NCI-H128 (cell line): ENCODE measurements around the gene RPGRIP1L.
"Not testable (repeated sequence)": the region's sequence is repeated elsewhere in the genome, so short reads cannot be mapped to it uniquely, and the experiment has no call there.

ENCODE experiments used
- DNase-seq: peaks from one replicate; lab custom pipeline; 2025; ENCODE audit not compliant: unreplicated experiment; lab: John Stamatoyannopoulos, UW

The RPGRIP1L gene

GRCh38 chr16:53713403-53714204 lies 9.9 kb upstream of the RPGRIP1L start:
- no peak for DNase-seq

- DNase-seq = no peak
Observed at GRCh38 chr16:53712065-53712464, 8.4 kb upstream of the RPGRIP1L start.

GRCh38 chr16:53711390-53711789 lies 7.7 kb upstream of the RPGRIP1L start:
- no peak for DNase-seq

- no peak for DNase-seq
Observed at GRCh38 chr16:53708490-53708889, 4.8 kb upstream of the RPGRIP1L start.

GRCh38 chr16:53707671-53708070 lies 4.0 kb upstream of the RPGRIP1L start:
- no peak for DNase-seq

GRCh38 chr16:53704445-53704813 lies 770 bp upstream of the RPGRIP1L start:
- DNase-seq = no peak

GRCh38 chr16:53698271-53698670 lies 5.4 kb downstream of the RPGRIP1L start:
- not testable (repeated sequence) for DNase-seq

- DNase-seq = no peak
Observed at GRCh38 chr16:53695070-53695469, 8.6 kb downstream of the RPGRIP1L start.

- DNase-seq = no peak
Observed at GRCh38 chr16:53693320-53693719, 10.3 kb downstream of the RPGRIP1L start.

- DNase-seq = no peak
Observed at GRCh38 chr16:53692146-53692545, 11.5 kb downstream of the RPGRIP1L start.

- DNase-seq = no peak
Observed at GRCh38 chr16:53690771-53691170, 12.9 kb downstream of the RPGRIP1L start.

GRCh38 chr16:53689636-53690035 lies 14.0 kb downstream of the RPGRIP1L start:
- DNase-seq = no peak

- DNase-seq = no peak
Observed at GRCh38 chr16:53686710-53687109, 16.9 kb downstream of the RPGRIP1L start.

- DNase-seq = not testable (repeated sequence)
Observed at GRCh38 chr16:53685334-53685733, 18.3 kb downstream of the RPGRIP1L start.

GRCh38 chr16:53681354-53681753 lies 22.3 kb downstream of the RPGRIP1L start:
- no peak for DNase-seq

- DNase-seq = no peak
Observed at GRCh38 chr16:53680756-53681155, 22.9 kb downstream of the RPGRIP1L start.

GRCh38 chr16:53678756-53679343 lies 24.8 kb downstream of the RPGRIP1L start:
- no peak for DNase-seq

- no peak for DNase-seq
Observed at GRCh38 chr16:53678155-53678554, 25.5 kb downstream of the RPGRIP1L start.

- no peak for DNase-seq
Observed at GRCh38 chr16:53673189-53673588, 30.5 kb downstream of the RPGRIP1L start.

GRCh38 chr16:53672461-53672860 lies 31.2 kb downstream of the RPGRIP1L start:
- DNase-seq = no peak

- no peak for DNase-seq
Observed at GRCh38 chr16:53668869-53669268, 34.8 kb downstream of the RPGRIP1L start.

GRCh38 chr16:53666786-53667415 lies 36.8 kb downstream of the RPGRIP1L start:
- no peak for DNase-seq
